DOHH2 (cell line): ENCODE results near the gene ZNF674.
"Not testable (repeated sequence)": the region's sequence is repeated elsewhere in the genome, so short reads cannot be mapped to it uniquely, and the experiment has no call there.

Experiments used
- H3F3A ChIP-seq: fragments of 200-600 bp; sonication (generic), shearing (Covaris generic); 2 replicates; pipeline ENCODE4 v1.6.0; 2016; ENCODE audit warnings: antibody characterized with exemption, mild to moderate bottlenecking; ENCODE audit not compliant: control insufficient read depth, insufficient read depth
- H3K27ac ChIP-seq: fragments of 200-600 bp; sonication (generic); 2 replicates; pipeline ENCODE4 v1.5.1; 2014; ENCODE audit warnings: low read depth, mild to moderate bottlenecking, low read length, moderate library complexity
- H3K27me3 ChIP-seq: fragments of 200-600 bp; sonication (generic); 2 replicates; pipeline ENCODE4 v1.6.1; 2014; ENCODE audit warnings: mild to moderate bottlenecking, low read length, mixed read lengths; ENCODE audit not compliant: control insufficient read depth
- H3K36me3 ChIP-seq: fragments of 200-600 bp; sonication (generic); 2 replicates; pipeline ENCODE4 v1.6.1; 2014; ENCODE audit warnings: mild to moderate bottlenecking, low read length, moderate library complexity, mixed read lengths; ENCODE audit not compliant: control insufficient read depth
- H3K4me1 ChIP-seq: fragments of 200-600 bp; sonication (generic); 2 replicates; pipeline ENCODE4 v1.6.1; 2014; ENCODE audit warnings: mild to moderate bottlenecking, low read length, mixed read lengths; ENCODE audit not compliant: control insufficient read depth
- H3K4me2 ChIP-seq: fragments of 200-600 bp; sonication (generic); 2 replicates; pipeline ENCODE4 v1.6.0; 2014; ENCODE audit warnings: mild to moderate bottlenecking, low read length, moderate library complexity
- H3K4me3 ChIP-seq: fragments of 200-600 bp; sonication (generic); 2 replicates; pipeline ENCODE4 v1.5.1; 2014; ENCODE audit warnings: mild to moderate bottlenecking, low read length, mixed read lengths
- H3K79me2 ChIP-seq: fragments of 200-600 bp; sonication (generic); 2 replicates; pipeline ENCODE4 v1.6.1; 2014; ENCODE audit warnings: mild to moderate bottlenecking, low read length, mixed read lengths; ENCODE audit not compliant: control insufficient read depth
- H3K9me2 ChIP-seq: fragments of 200-600 bp; sonication (generic); replicated peaks from 2 replicates; pipeline ENCODE4 v1.6.1; 2014; ENCODE audit warnings: mild to moderate bottlenecking, low read length, mixed read lengths; ENCODE audit not compliant: control insufficient read depth
- H3K9me3 ChIP-seq: fragments of 200-600 bp; sonication (generic); 2 replicates; pipeline ENCODE4 v1.6.1; 2014; ENCODE audit warnings: antibody characterized with exemption, low read length, mixed read lengths; ENCODE audit not compliant: control insufficient read depth, insufficient read depth
- H4K20me1 ChIP-seq: fragments of 200-600 bp; sonication (generic); 2 replicates; pipeline ENCODE4 v1.6.0; 2014; ENCODE audit warnings: low read depth, mild to moderate bottlenecking, antibody characterized with exemption, low read length, moderate library complexity; ENCODE audit not compliant: control insufficient read depth, insufficient read depth
- CTCF ChIP-seq: fragments of 200-600 bp; sonication (generic); IDR thresholded peaks from one replicate; pipeline ENCODE4 v1.5.1; 2014; ENCODE audit warnings: antibody characterized with exemption, mild to moderate bottlenecking, low read depth, low read length; ENCODE audit not compliant: poor library complexity, severe bottlenecking
- EZH2phosphoT487 ChIP-seq: fragments of 200-600 bp; sonication (generic); IDR thresholded peaks from 2 replicates; pipeline ENCODE4 v1.6.1; 2017; ENCODE audit warnings: borderline replicate concordance, mild to moderate bottlenecking, antibody characterized with exemption, low read length, moderate library complexity, mixed read lengths

The ZNF674 gene

DNA sequence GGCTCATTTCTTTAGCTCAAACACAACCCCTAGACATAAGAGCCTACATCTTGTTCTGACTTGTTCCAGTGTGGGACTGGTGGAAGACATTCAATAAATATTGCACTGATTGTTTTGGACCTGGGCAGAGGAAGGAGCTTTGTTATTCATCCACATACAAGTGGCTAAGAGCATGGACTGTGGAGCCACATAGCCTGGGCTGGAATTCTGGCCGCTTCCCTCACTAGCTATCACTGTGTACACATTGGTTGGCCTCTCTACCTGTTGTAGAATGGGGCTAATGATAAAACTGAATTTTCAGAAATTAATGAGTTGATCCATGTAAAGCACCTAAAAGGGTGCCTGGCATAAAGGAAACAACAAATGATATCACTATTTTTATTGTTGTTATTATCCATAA lies 80.0 kb downstream of the ZNF674 start:
- Histone ChIP-seq H3K36me3 (peaks cover 9% of the 10 kb centered on the region), H3K4me3 (no peak overlapping the region), H3K9me3 (no peaks in the 10 kb centered on the region)

DNA sequence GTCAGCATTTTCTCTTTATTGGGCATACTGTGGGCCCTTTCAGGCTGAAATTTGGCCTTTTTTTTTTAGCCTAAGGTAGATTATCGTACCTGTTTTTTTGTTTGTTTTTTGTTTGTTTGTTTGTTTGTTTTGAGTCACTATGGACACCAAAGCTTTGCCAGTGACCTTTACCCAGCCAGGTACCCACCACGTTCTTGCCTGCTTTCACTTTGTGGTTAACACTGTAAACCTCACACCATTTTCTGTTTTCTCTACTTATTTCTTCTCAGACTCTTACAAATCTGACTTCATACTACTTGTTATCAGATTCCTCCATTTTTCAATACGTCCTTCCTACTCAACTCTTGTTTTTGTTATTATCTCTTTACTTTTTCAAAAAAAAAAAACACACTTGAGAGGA lies 81.5 kb downstream of the ZNF674 start:
- H3K4me2 ChIP-seq: no peak overlapping the region
- no peaks in the 10 kb centered on the region for H3K27me3 ChIP-seq
- no peaks in the 10 kb centered on the region for H4K20me1 ChIP-seq
- H3K9me3 ChIP-seq: no peaks in the 10 kb centered on the region
- no peak overlapping the region for H3K27ac ChIP-seq
- peaks cover 5% of the 10 kb centered on the region for H3K4me1 ChIP-seq
- H3K79me2 ChIP-seq: no peaks in the 10 kb centered on the region
- no peaks in the 10 kb centered on the region for H3F3A ChIP-seq
- no peak overlapping the region for H3K4me3 ChIP-seq
- no peaks in the 10 kb centered on the region for H3K9me2 ChIP-seq
- H3K36me3 ChIP-seq: peaks cover 6% of the 10 kb centered on the region
- TF ChIP-seq EZH2phosphoT487 (no peak), CTCF (no peak)

More for the DNA sequence above, 80.0 kb downstream of the ZNF674 start:
- H3K27ac ChIP-seq: no peak overlapping the region
- H3K4me1 ChIP-seq: peaks cover 5% of the 10 kb centered on the region
- no peaks in the 10 kb centered on the region for H3K79me2 ChIP-seq
- H3K27me3 ChIP-seq: no peaks in the 10 kb centered on the region
- H3K4me2 ChIP-seq: no peak overlapping the region
- TF ChIP-seq CTCF (no peak), EZH2phosphoT487 (no peak)
- no peaks in the 10 kb centered on the region for H4K20me1 ChIP-seq
- no peaks in the 10 kb centered on the region for H3K9me2 ChIP-seq
- no peaks in the 10 kb centered on the region for H3F3A ChIP-seq

DNA sequence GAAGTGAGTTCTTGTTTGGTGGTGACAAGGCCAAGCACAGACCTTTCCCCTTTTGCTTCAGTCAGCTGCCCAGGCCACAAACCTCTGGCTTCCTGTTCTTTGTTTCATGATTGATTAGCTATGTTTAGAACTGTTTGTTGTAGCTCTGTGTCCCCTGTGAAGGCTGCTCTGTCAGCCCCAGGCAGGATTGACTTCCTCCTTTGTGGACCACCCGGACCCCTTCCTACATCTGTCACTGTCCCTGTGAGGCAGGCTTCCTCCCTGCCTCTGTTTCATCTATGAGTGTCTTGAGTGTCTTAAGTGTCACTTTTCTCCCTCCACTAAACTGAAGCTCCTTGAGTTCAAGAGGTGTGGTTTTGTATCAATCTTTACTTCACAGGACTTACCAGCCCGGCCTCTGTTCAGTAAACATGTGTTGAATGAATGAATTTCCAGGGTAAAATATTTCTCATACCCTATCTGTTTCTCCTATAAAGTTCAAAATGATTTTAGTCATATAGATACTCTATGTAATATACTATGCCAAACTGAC lies 83.5 kb downstream of the ZNF674 start:
- H4K20me1 ChIP-seq: no peaks in the 10 kb centered on the region
- H3K79me2 ChIP-seq: no peaks in the 10 kb centered on the region
- peaks cover 5% of the 10 kb centered on the region for H3K4me1 ChIP-seq
- TF ChIP-seq EZH2phosphoT487 (no peak), CTCF (no peak)
- no peak overlapping the region for H3K4me2 ChIP-seq
- H3K9me2 ChIP-seq: no peaks in the 10 kb centered on the region
- H3K27ac ChIP-seq: no peak overlapping the region
- no peaks in the 10 kb centered on the region for H3K27me3 ChIP-seq
- H3K9me3 ChIP-seq: no peaks in the 10 kb centered on the region
- no peak overlapping the region for H3K4me3 ChIP-seq
- H3K36me3 ChIP-seq: peaks cover 3% of the 10 kb centered on the region
- H3F3A ChIP-seq: no peaks in the 10 kb centered on the region

- not testable (repeated sequence) for H3K27me3 ChIP-seq, H3F3A ChIP-seq, H3K4me2 ChIP-seq, H3K27ac ChIP-seq, H3K9me2 ChIP-seq, H4K20me1 ChIP-seq, H3K4me3 ChIP-seq, H3K36me3 ChIP-seq, H3K79me2 ChIP-seq, H3K9me3 ChIP-seq, H3K4me1 ChIP-seq
These were observed 84.2 kb downstream of the ZNF674 start for GRCh38 chrX:46460801-46461659.
